HG02588 (cell line): ENCODE data around the gene ZNF664.
"Not testable (repeated sequence)": the region's sequence is repeated elsewhere in the genome, so short reads cannot be mapped to it uniquely, and the experiment has no call there.

Source experiments
- ATAC-seq: cut with Tn5 transposase; IDR thresholded peaks from one replicate; pipeline ENCODE4 v1.9.1; 2021; ENCODE audit warnings: mild to moderate bottlenecking, moderate library complexity; ENCODE audit not compliant: unreplicated experiment

The ZNF664 gene

GRCh38 chr12:123941000-123941399 is 32.0 kb upstream of the ZNF664 start:
- no peak for ATAC-seq

GRCh38 chr12:123941624-123942237 is 31.3 kb upstream of the ZNF664 start:
- ATAC-seq: no peak

GRCh38 chr12:123942238-123942653 is 30.8 kb upstream of the ZNF664 start:
- ATAC-seq: no peak

GRCh38 chr12:123942911-123943648 is 29.9 kb upstream of the ZNF664 start:
- ATAC-seq: no peak

- no peak for ATAC-seq
Observed at GRCh38 chr12:123943816-123944215, 29.2 kb upstream of the ZNF664 start.

GRCh38 chr12:123944696-123945095 is 28.3 kb upstream of the ZNF664 start:
- no peak for ATAC-seq

GRCh38 chr12:123945287-123946151 is 27.5 kb upstream of the ZNF664 start:
- ATAC-seq: no peak

GRCh38 chr12:123946152-123946515 is 26.9 kb upstream of the ZNF664 start:
- no peak for ATAC-seq

- ATAC-seq: not testable (repeated sequence)
Observed at GRCh38 chr12:123946516-123947505, 26.2 kb upstream of the ZNF664 start.

GRCh38 chr12:123947531-123947930 is 25.5 kb upstream of the ZNF664 start:
- ATAC-seq: not testable (repeated sequence)

GRCh38 chr12:123948401-123948795 is 24.6 kb upstream of the ZNF664 start:
- no peak for ATAC-seq

- ATAC-seq: no peak
Observed at GRCh38 chr12:123948796-123949769, 23.9 kb upstream of the ZNF664 start.

- no peak for ATAC-seq
Observed at GRCh38 chr12:123949770-123950165, 23.2 kb upstream of the ZNF664 start.

- no peak for ATAC-seq
Observed at GRCh38 chr12:123950476-123951349, 22.3 kb upstream of the ZNF664 start.

- no peak for ATAC-seq
Observed at GRCh38 chr12:123951467-123951866, 21.5 kb upstream of the ZNF664 start.

GRCh38 chr12:123952037-123952436 is 21.0 kb upstream of the ZNF664 start:
- no peak for ATAC-seq

- ATAC-seq: no peak
Observed at GRCh38 chr12:123954647-123955350, 18.2 kb upstream of the ZNF664 start.

- ATAC-seq: no peak
Observed at GRCh38 chr12:123956249-123956648, 16.8 kb upstream of the ZNF664 start.
